ENCODE data around the gene HBQ1. TPM values are rescaled to one million over a fixed set of nuclear protein-coding genes. Genes with fewer than 3 reads are reported as not detected.
"Not testable (repeated sequence)": the region's sequence is repeated elsewhere in the genome, so short reads cannot be mapped to it uniquely, and the experiment has no call there.

HBQ1 gene
- total RNA-seq, 4 donors from 2014 or later, result not detected

DNA sequence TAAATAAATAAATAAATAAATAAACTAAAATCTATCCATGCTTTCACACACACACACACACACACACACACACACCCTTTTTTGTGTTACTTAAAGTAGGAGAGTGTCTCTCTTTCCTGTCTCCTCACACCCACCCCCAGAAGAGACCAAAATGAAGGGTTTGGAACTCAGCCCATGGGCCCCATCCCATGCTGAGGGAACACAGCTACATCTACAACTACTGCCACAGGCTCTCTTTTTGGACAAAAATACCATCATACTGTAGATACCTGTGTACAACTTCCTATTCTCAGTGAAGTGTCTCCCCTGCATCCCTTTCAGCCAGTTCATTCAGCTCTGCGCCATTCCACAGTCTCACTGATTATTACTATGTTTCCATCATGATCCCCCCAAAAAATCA, 9.5 kb upstream of the HBQ1 start:
- TF ChIP-seq, protein P1, sequence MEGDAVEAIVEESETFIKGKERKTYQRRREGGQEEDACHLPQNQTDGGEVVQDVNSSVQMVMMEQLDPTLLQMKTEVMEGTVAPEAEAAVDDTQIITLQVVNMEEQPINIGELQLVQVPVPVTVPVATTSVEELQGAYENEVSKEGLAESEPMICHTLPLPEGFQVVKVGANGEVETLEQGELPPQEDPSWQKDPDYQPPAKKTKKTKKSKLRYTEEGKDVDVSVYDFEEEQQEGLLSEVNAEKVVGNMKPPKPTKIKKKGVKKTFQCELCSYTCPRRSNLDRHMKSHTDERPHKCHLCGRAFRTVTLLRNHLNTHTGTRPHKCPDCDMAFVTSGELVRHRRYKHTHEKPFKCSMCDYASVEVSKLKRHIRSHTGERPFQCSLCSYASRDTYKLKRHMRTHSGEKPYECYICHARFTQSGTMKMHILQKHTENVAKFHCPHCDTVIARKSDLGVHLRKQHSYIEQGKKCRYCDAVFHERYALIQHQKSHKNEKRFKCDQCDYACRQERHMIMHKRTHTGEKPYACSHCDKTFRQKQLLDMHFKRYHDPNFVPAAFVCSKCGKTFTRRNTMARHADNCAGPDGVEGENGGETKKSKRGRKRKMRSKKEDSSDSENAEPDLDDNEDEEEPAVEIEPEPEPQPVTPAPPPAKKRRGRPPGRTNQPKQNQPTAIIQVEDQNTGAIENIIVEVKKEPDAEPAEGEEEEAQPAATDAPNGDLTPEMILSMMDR (IDR thresholded peaks at IDR 0.05), result no peak
- no peak for TF ChIP-seq POLR2A (IDR thresholded peaks at IDR 0.05)
- no peak for TF ChIP-seq EP300 (IDR thresholded peaks at IDR 0.05)
- no peaks in the 10 kb centered on the region for H3K36me3 ChIP-seq
- no peak overlapping the region for H3K4me3 ChIP-seq
- peaks cover under 1 to 82% of the 10 kb centered on the region in 2 donors for H3K27me3 ChIP-seq
- H3K27ac ChIP-seq, result no peak overlapping the region
- H3K4me1 ChIP-seq, result peaks cover 0 to 20% (median 7%) of the 10 kb centered on the region in 4 donors
- no peaks in the 10 kb centered on the region for H3K9me3 ChIP-seq
- 8 to 44% methylated on average over 1 of the region's 1 CpG for WGBS, 2 donors
- no peak for DNase-seq (ENCODE audit: low spot score in 2 of 2)

DNA sequence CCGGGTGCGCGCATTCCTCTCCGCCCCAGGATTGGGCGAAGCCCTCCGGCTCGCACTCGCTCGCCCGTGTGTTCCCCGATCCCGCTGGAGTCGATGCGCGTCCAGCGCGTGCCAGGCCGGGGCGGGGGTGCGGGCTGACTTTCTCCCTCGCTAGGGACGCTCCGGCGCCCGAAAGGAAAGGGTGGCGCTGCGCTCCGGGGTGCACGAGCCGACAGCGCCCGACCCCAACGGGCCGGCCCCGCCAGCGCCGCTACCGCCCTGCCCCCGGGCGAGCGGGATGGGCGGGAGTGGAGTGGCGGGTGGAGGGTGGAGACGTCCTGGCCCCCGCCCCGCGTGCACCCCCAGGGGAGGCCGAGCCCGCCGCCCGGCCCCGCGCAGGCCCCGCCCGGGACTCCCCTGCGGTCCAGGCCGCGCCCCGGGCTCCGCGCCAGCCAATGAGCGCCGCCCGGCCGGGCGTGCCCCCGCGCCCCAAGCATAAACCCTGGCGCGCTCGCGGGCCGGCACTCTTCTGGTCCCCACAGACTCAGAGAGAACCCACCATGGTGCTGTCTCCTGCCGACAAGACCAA, 7.8 kb upstream of the HBQ1 start, which contains the start of gene HBA2:
HBA2 (plus strand) TSS at position 503 of the 568 bp plus-strand sequence; CDS start at position 540, 37 bp downstream.
- WGBS, 2 donors, result no CpG with 5 or more reads among the region's 74 CpGs
- Histone ChIP-seq H3K4me1 (peaks cover 0 to 17% (median 1%) of the 10 kb centered on the region in 4 donors), H3K27me3 (peaks cover 0 to 76% of the 10 kb centered on the region in 2 donors)
- H3K9me3 ChIP-seq; H3K27ac ChIP-seq; DNase-seq (ENCODE audit: low spot score in 2 of 2); H3K36me3 ChIP-seq; H3K4me3 ChIP-seq: not testable (repeated sequence)

DNA sequence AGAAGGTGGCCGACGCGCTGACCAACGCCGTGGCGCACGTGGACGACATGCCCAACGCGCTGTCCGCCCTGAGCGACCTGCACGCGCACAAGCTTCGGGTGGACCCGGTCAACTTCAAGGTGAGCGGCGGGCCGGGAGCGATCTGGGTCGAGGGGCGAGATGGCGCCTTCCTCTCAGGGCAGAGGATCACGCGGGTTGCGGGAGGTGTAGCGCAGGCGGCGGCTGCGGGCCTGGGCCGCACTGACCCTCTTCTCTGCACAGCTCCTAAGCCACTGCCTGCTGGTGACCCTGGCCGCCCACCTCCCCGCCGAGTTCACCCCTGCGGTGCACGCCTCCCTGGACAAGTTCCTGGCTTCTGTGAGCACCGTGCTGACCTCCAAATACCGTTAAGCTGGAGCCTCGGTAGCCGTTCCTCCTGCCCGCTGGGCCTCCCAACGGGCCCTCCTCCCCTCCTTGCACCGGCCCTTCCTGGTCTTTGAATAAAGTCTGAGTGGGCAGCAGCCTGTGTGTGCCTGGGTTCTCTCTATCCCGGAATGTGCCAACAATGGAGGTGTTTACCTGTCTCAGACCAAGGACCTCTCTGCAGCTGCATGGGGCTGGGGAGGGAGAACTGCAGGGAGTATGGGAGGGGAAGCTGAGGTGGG, 6.9 kb upstream of the HBQ1 start:
- H3K9me3 ChIP-seq, result not testable (repeated sequence)
- peaks cover 0 to 76% of the 10 kb centered on the region in 2 donors for H3K27me3 ChIP-seq

DNA sequence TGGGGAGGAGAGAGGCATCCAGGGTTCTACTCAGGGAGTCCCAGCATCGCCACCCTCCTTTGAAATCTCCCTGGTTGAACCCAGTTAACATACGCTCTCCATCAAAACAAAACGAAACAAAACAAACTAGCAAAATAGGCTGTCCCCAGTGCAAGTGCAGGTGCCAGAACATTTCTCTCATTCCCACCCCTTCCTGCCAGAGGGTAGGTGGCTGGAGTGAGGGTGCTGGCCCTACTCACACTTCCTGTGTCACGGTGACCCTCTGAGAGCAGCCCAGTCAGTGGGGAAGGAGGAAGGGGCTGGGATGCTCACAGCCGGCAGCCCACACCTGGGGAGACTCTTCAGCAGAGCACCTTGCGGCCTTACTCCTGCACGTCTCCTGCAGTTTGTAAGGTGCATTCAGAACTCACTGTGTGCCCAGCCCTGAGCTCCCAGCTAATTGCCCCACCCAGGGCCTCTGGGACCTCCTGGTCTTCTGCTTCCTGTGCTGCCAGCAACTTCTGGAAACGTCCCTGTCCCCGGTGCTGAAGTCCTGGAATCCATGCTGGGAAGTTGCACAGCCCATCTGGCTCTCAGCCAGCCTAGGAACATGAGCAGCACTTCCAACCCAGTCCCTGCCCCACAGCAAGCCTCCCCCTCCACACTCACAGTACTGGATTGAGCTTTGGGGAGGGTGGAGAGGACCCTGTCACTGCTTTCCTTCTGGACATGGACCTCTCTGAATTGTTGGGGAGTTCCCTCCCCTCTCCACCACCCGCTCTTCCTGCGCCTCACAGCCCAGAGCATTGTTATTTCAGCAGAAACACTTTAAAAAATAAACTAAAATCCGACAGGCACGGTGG, 6.1 kb upstream of the HBQ1 start:
- not testable (repeated sequence) for H3K36me3 ChIP-seq; H3K4me3 ChIP-seq; H3K27ac ChIP-seq; DNase-seq (ENCODE audit: low spot score in 2 of 2); H3K9me3 ChIP-seq
- Histone ChIP-seq H3K27me3 (peaks cover 0 to 76% of the 10 kb centered on the region in 2 donors), H3K4me1 (peaks cover 0 to 19% (median 2%) of the 10 kb centered on the region in 4 donors)
- WGBS, 2 donors, result 22 to 30% methylated on average over 7 to 8 of the region's 13 CpGs

More for the DNA sequence above, 6.9 kb upstream of the HBQ1 start:
- not testable (repeated sequence) for H3K4me3 ChIP-seq; DNase-seq (ENCODE audit: low spot score in 2 of 2); H3K27ac ChIP-seq; H3K36me3 ChIP-seq
- WGBS, 2 donors, result 2 to 4% methylated on average over 8 to 17 of the region's 44 CpGs
- peaks cover 0 to 19% (median 2%) of the 10 kb centered on the region in 4 donors for H3K4me1 ChIP-seq

DNA sequence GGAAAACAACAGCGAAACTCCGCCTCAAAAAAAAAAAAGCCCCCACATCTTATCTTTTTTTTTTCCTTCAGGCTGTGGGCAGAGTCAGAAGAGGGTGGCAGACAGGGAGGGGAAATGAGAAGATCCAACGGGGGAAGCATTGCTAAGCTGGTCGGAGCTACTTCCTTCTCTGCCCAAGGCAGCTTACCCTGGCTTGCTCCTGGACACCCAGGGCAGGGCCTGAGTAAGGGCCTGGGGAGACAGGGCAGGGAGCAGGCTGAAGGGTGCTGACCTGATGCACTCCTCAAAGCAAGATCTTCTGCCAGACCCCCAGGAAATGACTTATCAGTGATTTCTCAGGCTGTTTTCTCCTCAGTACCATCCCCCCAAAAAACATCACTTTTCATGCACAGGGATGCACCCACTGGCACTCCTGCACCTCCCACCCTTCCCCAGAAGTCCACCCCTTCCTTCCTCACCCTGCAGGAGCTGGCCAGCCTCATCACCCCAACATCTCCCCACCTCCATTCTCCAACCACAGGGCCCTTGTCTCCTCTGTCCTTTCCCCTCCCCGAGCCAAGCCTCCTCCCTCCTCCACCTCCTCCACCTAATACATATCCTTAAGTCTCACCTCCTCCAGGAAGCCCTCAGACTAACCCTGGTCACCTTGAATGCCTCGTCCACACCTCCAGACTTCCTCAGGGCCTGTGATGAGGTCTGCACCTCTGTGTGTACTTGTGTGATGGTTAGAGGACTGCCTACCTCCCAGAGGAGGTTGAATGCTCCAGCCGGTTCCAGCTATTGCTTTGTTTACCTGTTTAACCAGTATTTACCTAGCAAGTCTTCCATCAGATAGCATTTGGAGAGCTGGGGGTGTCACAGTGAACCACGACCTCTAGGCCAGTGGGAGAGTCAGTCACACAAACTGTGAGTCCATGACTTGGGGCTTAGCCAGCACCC, 5.0 kb upstream of the HBQ1 start:
- Histone ChIP-seq H3K27ac (no peak overlapping the region), H3K4me3 (no peak overlapping the region), H3K27me3 (peaks cover 0 to 77% of the 10 kb centered on the region in 2 donors), H3K9me3 (no peaks in the 10 kb centered on the region), H3K36me3 (no peaks in the 10 kb centered on the region), H3K4me1 (peaks cover 0 to 26% (median 3%) of the 10 kb centered on the region in 4 donors)
- DNase-seq (ENCODE audit: low spot score in 2 of 2), result no peak
- 16 to 21% methylated on average over 7 to 8 of the region's 8 CpGs for WGBS, 2 donors
- TF ChIP-seq, protein P1 (IDR thresholded peaks at IDR 0.05), result no peak
- TF ChIP-seq EP300 (IDR thresholded peaks at IDR 0.05) (no peak), POLR2A (IDR thresholded peaks at IDR 0.05) (no peak)

DNA sequence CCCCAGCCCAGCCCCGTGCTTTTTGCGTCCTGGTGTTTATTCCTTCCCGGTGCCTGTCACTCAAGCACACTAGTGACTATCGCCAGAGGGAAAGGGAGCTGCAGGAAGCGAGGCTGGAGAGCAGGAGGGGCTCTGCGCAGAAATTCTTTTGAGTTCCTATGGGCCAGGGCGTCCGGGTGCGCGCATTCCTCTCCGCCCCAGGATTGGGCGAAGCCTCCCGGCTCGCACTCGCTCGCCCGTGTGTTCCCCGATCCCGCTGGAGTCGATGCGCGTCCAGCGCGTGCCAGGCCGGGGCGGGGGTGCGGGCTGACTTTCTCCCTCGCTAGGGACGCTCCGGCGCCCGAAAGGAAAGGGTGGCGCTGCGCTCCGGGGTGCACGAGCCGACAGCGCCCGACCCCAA, 4.3 kb upstream of the HBQ1 start:
- H3K4me3 ChIP-seq; H3K9me3 ChIP-seq; H3K36me3 ChIP-seq; DNase-seq (ENCODE audit: low spot score in 2 of 2); H3K27ac ChIP-seq: not testable (repeated sequence)
- peaks cover 0 to 33% (median 10%) of the 10 kb centered on the region in 4 donors for H3K4me1 ChIP-seq
- H3K27me3 ChIP-seq, result peaks cover 0 to 76% of the 10 kb centered on the region in 2 donors
- no CpG with 5 or more reads among the region's 39 CpGs for WGBS, 2 donors

DNA sequence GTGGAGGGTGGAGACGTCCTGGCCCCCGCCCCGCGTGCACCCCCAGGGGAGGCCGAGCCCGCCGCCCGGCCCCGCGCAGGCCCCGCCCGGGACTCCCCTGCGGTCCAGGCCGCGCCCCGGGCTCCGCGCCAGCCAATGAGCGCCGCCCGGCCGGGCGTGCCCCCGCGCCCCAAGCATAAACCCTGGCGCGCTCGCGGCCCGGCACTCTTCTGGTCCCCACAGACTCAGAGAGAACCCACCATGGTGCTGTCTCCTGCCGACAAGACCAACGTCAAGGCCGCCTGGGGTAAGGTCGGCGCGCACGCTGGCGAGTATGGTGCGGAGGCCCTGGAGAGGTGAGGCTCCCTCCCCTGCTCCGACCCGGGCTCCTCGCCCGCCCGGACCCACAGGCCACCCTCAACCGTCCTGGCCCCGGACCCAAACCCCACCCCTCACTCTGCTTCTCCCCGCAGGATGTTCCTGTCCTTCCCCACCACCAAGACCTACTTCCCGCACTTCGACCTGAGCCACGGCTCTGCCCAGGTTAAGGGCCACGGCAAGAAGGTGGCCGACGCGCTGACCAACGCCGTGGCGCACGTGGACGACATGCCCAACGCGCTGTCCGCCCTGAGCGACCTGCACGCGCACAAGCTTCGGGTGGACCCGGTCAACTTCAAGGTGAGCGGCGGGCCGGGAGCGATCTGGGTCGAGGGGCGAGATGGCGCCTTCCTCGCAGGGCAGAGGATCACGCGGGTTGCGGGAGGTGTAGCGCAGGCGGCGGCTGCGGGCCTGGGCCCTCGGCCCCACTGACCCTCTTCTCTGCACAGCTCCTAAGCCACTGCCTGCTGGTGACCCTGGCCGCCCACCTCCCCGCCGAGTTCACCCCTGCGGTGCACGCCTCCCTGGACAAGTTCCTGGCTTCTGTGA, 3.5 kb upstream of the HBQ1 start, which contains the start of gene HBA1:
HBA1 (plus strand) TSS at position 204 of the 906 bp plus-strand sequence; CDS start at position 241, 37 bp downstream.
- H3K36me3 ChIP-seq; DNase-seq (ENCODE audit: low spot score in 2 of 2); H3K9me3 ChIP-seq; H3K4me3 ChIP-seq; H3K27ac ChIP-seq: not testable (repeated sequence)
- Histone ChIP-seq H3K4me1 (peaks cover 0 to 40% (median 15%) of the 10 kb centered on the region in 4 donors), H3K27me3 (peaks cover 0 to 72% of the 10 kb centered on the region in 2 donors)
- 0 to 3% methylated on average over 1 to 6 of the region's 88 CpGs for WGBS, 2 donors
